ENCODE data around the gene APOA4. TPM values are rescaled to one million over a fixed set of nuclear protein-coding genes. Genes with fewer than 3 reads are reported as not detected.
"Not testable (repeated sequence)": the region's sequence is repeated elsewhere in the genome, so short reads cannot be mapped to it uniquely, and the experiment has no call there.

The APOA4 gene
- total RNA-seq, 1 donor from 2014 or later, result 0.52 TPM

- Histone ChIP-seq H3K4me3 (ENCODE audit: low read length in 3 of 3) (no peak overlapping the region), H3K36me3 (ENCODE audit: control insufficient read depth in 3 of 3, insufficient read depth in 3 of 3, low read length in 3 of 3) (peaks cover 4 to 7% (median 7%) of the 10 kb centered on the region in 3 donors), H3K4me1 (ENCODE audit: control insufficient read depth in 3 of 3, insufficient read depth in 3 of 3, low read length in 3 of 3) (peaks cover 15 to 33% (median 21%) of the 10 kb centered on the region in 3 donors), H3K27me3 (ENCODE audit: control insufficient read depth in 3 of 3, insufficient read depth in 3 of 3, low read length in 3 of 3) (no peaks in the 10 kb centered on the region), H3K9ac (ENCODE audit: low read depth in 1 of 3, low read length in 3 of 3) (no peak overlapping the region), H3K27ac (ENCODE audit: low read depth, low read length) (no peak overlapping the region), H3K9me3 (ENCODE audit: control insufficient read depth in 3 of 3, low read length in 3 of 3) (no peaks in the 10 kb centered on the region)
These were observed 15.4 kb upstream of the APOA4 start for GRCh38 chr11:116838321-116839084.

GRCh38 chr11:116837231-116838091, 14.4 kb upstream of the APOA4 start, which contains the start of gene APOA1:
Gene APOA1, minus strand, starts transcription at chr11:116837622. Its CDS starts 235 bp downstream, at chr11:116837387.
- H3K27me3 ChIP-seq (ENCODE audit: control insufficient read depth in 3 of 3, insufficient read depth in 3 of 3, low read length in 3 of 3), result peaks cover 0 to 2% (median 0%) of the 10 kb centered on the region in 3 donors
- H3K4me1 ChIP-seq (ENCODE audit: control insufficient read depth in 3 of 3, insufficient read depth in 3 of 3, low read length in 3 of 3), result peaks cover 15 to 33% (median 21%) of the 10 kb centered on the region in 3 donors
- no peaks in the 10 kb centered on the region for H3K36me3 ChIP-seq (ENCODE audit: control insufficient read depth in 3 of 3, insufficient read depth in 3 of 3, low read length in 3 of 3)
- H3K4me3 ChIP-seq (ENCODE audit: low read length in 3 of 3), result peak within 1 kb of the TSS in 2 of 3 donors; percentile 65 to 70
- H3K9me3 ChIP-seq (ENCODE audit: control insufficient read depth in 3 of 3, low read length in 3 of 3), result no peaks in the 10 kb centered on the region
- no peak within 1 kb of the TSS for H3K27ac ChIP-seq (ENCODE audit: low read depth, low read length)
- peak within 1 kb of the TSS in 1 of 3 donors; percentile 66 for H3K9ac ChIP-seq (ENCODE audit: low read depth in 1 of 3, low read length in 3 of 3)

DNA sequence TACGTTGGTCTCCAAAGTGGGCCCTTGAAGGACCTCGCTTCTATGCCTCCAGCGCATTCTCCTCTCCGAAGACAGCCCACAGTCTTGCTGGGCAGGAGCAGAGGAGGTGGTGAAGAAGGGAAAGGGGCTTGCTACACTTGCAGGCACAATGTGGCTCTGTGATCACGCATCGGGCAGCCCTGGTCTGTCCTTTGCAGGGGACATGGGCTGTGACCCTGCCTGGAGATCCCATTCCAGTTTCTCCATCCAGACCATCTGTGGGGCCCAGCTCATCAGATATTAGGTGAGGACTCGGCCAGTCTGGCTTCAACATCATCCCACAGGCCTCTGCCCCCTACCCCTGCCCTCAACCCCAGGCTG, 13.5 kb upstream of the APOA4 start:
- peaks cover 15 to 33% (median 21%) of the 10 kb centered on the region in 3 donors for H3K4me1 ChIP-seq (ENCODE audit: control insufficient read depth in 3 of 3, insufficient read depth in 3 of 3, low read length in 3 of 3)
- H3K27me3 ChIP-seq (ENCODE audit: control insufficient read depth in 3 of 3, insufficient read depth in 3 of 3, low read length in 3 of 3), result peaks cover 0 to 2% (median 0%) of the 10 kb centered on the region in 3 donors
- H3K27ac ChIP-seq (ENCODE audit: low read depth, low read length), result no peak overlapping the region
- no peaks in the 10 kb centered on the region for H3K9me3 ChIP-seq (ENCODE audit: control insufficient read depth in 3 of 3, low read length in 3 of 3)
- H3K9ac ChIP-seq (ENCODE audit: low read depth in 1 of 3, low read length in 3 of 3), result peak overlapping the region in 1 of 3 donors; percentile 66
- peak overlapping the region in 1 of 3 donors; percentile 65 for H3K4me3 ChIP-seq (ENCODE audit: low read length in 3 of 3)
- no peaks in the 10 kb centered on the region for H3K36me3 ChIP-seq (ENCODE audit: control insufficient read depth in 3 of 3, insufficient read depth in 3 of 3, low read length in 3 of 3)

- H3K27ac ChIP-seq (ENCODE audit: low read depth, low read length), result peak overlapping the region; percentile 48
- no peaks in the 10 kb centered on the region for H3K9me3 ChIP-seq (ENCODE audit: control insufficient read depth in 3 of 3, low read length in 3 of 3)
- peak overlapping the region in 2 of 3 donors; percentile 50 to 66 for H3K9ac ChIP-seq (ENCODE audit: low read depth in 1 of 3, low read length in 3 of 3)
- H3K4me1 ChIP-seq (ENCODE audit: control insufficient read depth in 3 of 3, insufficient read depth in 3 of 3, low read length in 3 of 3), result peaks cover 15 to 33% (median 21%) of the 10 kb centered on the region in 3 donors
- no peaks in the 10 kb centered on the region for H3K36me3 ChIP-seq (ENCODE audit: control insufficient read depth in 3 of 3, insufficient read depth in 3 of 3, low read length in 3 of 3)
- peaks cover 0 to 2% (median 0%) of the 10 kb centered on the region in 3 donors for H3K27me3 ChIP-seq (ENCODE audit: control insufficient read depth in 3 of 3, insufficient read depth in 3 of 3, low read length in 3 of 3)
- H3K4me3 ChIP-seq (ENCODE audit: low read length in 3 of 3), result peak overlapping the region; percentile 40 to 70 (median 65)
These were observed 12.9 kb upstream of the APOA4 start for GRCh38 chr11:116835791-116836631.

DNA sequence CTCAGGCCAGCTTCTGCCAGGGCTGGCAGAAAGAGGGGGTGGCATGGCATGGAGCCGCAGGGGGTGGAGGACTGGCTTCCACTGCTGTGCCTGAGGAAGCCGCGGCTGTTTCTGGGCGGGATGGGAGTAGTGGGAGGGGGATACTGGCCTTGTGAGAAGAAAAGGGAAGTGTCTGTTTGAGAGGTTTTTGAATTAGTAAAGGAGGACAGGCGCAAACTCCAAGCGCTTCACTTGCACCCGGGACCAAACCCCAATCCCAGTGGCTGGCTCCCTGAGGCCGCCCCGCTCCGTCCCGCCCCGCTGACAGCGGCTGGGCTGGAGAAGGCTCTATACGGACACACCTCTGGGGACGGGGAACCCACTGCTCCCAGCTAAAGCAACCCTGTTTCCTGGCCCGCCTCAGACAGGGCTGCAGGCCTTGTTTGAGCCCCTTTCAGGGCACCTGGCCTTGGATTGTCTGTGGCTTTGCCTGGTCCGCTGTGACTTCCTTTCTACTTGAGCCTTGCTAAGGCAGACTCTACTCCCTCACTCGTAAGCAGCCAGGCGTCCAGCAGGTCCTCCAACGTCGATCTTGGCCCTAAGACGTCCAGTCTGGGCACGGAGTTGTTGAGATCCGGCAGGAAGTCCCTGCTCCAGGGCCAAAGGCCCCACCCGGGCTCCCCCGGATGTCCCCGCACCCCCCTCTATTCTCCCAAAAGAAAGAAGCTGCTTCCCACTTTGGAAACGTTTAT, 12.1 kb upstream of the APOA4 start:
- Histone ChIP-seq H3K9ac (ENCODE audit: low read depth in 1 of 3, low read length in 3 of 3) (peak overlapping the region; percentile 33 to 66 (median 50)), H3K27me3 (ENCODE audit: control insufficient read depth in 3 of 3, insufficient read depth in 3 of 3, low read length in 3 of 3) (peaks cover 0 to 2% (median 0%) of the 10 kb centered on the region in 3 donors), H3K9me3 (ENCODE audit: control insufficient read depth in 3 of 3, low read length in 3 of 3) (no peaks in the 10 kb centered on the region), H3K4me1 (ENCODE audit: control insufficient read depth in 3 of 3, insufficient read depth in 3 of 3, low read length in 3 of 3) (peaks cover 15 to 27% (median 21%) of the 10 kb centered on the region in 3 donors), H3K4me3 (ENCODE audit: low read length in 3 of 3) (peak overlapping the region; percentile 56 to 70 (median 65)), H3K36me3 (ENCODE audit: control insufficient read depth in 3 of 3, insufficient read depth in 3 of 3, low read length in 3 of 3) (no peaks in the 10 kb centered on the region), H3K27ac (ENCODE audit: low read depth, low read length) (peak overlapping the region; percentile 48)

- H3K4me3 ChIP-seq (ENCODE audit: low read length in 3 of 3); H3K27ac ChIP-seq (ENCODE audit: low read depth, low read length); H3K9me3 ChIP-seq (ENCODE audit: control insufficient read depth in 3 of 3, low read length in 3 of 3); H3K27me3 ChIP-seq (ENCODE audit: control insufficient read depth in 3 of 3, insufficient read depth in 3 of 3, low read length in 3 of 3); H3K36me3 ChIP-seq (ENCODE audit: control insufficient read depth in 3 of 3, insufficient read depth in 3 of 3, low read length in 3 of 3); H3K9ac ChIP-seq (ENCODE audit: low read depth in 1 of 3, low read length in 3 of 3): not testable (repeated sequence)
- peaks cover 15 to 27% (median 21%) of the 10 kb centered on the region in 3 donors for H3K4me1 ChIP-seq (ENCODE audit: control insufficient read depth in 3 of 3, insufficient read depth in 3 of 3, low read length in 3 of 3)
These were observed 11.5 kb upstream of the APOA4 start for GRCh38 chr11:116834535-116835041.

DNA sequence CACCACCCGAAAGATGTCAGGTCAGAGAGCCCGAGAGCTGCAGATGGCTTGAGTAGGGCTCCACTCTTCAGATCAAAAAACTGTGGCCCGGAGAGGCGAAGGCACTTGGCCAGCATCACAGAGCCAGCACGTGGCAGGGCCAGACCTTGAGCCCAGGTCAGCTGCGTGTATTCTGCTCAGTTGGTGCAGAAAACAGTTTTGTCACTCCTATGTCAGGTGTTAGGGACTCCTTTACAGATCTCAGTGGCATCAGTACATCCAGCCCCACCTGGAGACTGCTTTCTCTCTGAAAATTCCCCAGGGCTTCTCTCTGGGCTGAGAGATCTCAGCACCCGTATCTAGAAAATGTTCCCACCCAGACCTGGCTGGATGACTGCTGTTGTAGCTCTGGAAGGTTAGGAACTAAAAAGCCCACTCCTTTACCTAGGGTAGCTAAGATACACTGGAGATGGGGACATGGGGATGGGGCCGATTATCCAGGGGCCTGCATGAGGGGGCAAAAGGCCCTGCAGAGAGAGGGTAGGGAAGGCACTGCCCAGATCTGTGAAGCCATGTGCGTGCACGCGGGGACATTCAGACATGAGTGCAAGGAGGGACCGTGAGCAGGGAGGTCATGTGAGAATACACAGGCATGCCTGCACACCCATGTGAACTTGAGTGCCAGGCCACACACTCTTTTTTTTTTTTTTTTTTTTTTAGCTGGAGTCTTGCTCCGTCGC, 10.9 kb upstream of the APOA4 start:
- H3K27me3 ChIP-seq (ENCODE audit: control insufficient read depth in 3 of 3, insufficient read depth in 3 of 3, low read length in 3 of 3), result peaks cover 0 to 2% (median 0%) of the 10 kb centered on the region in 3 donors
- H3K4me1 ChIP-seq (ENCODE audit: control insufficient read depth in 3 of 3, insufficient read depth in 3 of 3, low read length in 3 of 3), result peaks cover 15 to 22% (median 21%) of the 10 kb centered on the region in 3 donors
- no peaks in the 10 kb centered on the region for H3K36me3 ChIP-seq (ENCODE audit: control insufficient read depth in 3 of 3, insufficient read depth in 3 of 3, low read length in 3 of 3)
- H3K4me3 ChIP-seq (ENCODE audit: low read length in 3 of 3), result no peak overlapping the region
- no peaks in the 10 kb centered on the region for H3K9me3 ChIP-seq (ENCODE audit: control insufficient read depth in 3 of 3, low read length in 3 of 3)
- no peak overlapping the region for H3K27ac ChIP-seq (ENCODE audit: low read depth, low read length)
- H3K9ac ChIP-seq (ENCODE audit: low read depth in 1 of 3, low read length in 3 of 3), result no peak overlapping the region

DNA sequence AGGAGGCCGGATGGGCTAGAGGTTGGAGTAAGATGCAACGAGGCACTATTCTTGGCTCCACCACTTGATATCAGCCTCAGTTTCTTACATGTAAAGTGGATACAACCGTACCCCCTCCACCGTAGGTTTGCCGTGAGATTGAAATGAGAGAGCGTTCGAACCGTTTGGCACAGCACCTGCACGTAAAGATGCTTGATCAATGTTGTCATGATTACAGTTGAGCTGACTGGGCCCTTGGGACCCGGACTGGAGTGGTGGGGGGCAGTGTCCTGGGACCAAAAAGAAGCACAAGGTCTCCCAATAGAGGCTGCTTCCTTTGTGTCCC, 10.3 kb upstream of the APOA4 start:
- peaks cover 15 to 22% (median 21%) of the 10 kb centered on the region in 3 donors for H3K4me1 ChIP-seq (ENCODE audit: control insufficient read depth in 3 of 3, insufficient read depth in 3 of 3, low read length in 3 of 3)
- H3K9me3 ChIP-seq (ENCODE audit: control insufficient read depth in 3 of 3, low read length in 3 of 3), result no peaks in the 10 kb centered on the region
- H3K27ac ChIP-seq (ENCODE audit: low read depth, low read length), result no peak overlapping the region
- no peaks in the 10 kb centered on the region for H3K36me3 ChIP-seq (ENCODE audit: control insufficient read depth in 3 of 3, insufficient read depth in 3 of 3, low read length in 3 of 3)
- H3K9ac ChIP-seq (ENCODE audit: low read depth in 1 of 3, low read length in 3 of 3), result no peak overlapping the region
- no peak overlapping the region for H3K4me3 ChIP-seq (ENCODE audit: low read length in 3 of 3)
- peaks cover 0 to 2% (median 0%) of the 10 kb centered on the region in 3 donors for H3K27me3 ChIP-seq (ENCODE audit: control insufficient read depth in 3 of 3, insufficient read depth in 3 of 3, low read length in 3 of 3)

Measured in skeletal muscle tissue (tissue), 4 donors.